GM13977 (cell line): Measurements from ENCODE around the gene ADCY2.

Experiments
- DNase-seq: peaks from one replicate; pipeline ENCODE4 v3.0.0; 2012; ENCODE audit warnings: low spot score
- in situ Hi-C: fragments of 300-500 bp; cut with MboI; formaldehyde crosslinking; loops from one replicate; pipeline ENCODE4 v1.12.0; 2022; ENCODE audit warnings: low sequenced_read_pairs, low pct_unique_long_range_greater_than_20kb, mixed read lengths, inconsistent platforms; ENCODE audit not compliant: unreplicated experiment
- TF ChIP-seq, protein P1 (sequence below): IDR thresholded peaks from 2 replicates; pipeline ENCODE4 v1.5.1; 2012; ENCODE audit warnings: mild to moderate bottlenecking, control low read depth; ENCODE audit not compliant: insufficient read depth; ENCODE audit errors: extremely low read depth, missing control alignments

ADCY2 gene

DNA sequence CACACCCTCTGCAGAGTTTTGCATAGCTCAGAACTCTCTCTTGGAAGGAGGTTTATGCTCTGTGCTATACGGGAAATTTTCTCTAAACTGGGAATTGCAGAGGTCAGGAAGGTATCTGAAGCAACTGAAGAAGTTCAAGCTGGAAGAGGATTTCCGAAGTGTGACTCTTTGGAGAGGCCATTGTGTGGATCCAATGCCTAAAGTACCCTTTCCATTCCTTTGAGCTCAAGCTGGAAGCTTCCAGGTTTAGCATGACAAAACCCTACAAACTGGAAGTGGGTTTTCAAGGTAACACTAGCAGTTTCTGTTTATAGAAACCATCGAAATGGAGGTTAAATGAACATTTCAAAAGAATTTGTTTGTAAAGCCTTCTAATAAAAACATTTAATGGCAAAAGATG lies 267.9 kb downstream of the ADCY2 start:
- no peak for DNase-seq
- TF ChIP-seq, protein P1, sequence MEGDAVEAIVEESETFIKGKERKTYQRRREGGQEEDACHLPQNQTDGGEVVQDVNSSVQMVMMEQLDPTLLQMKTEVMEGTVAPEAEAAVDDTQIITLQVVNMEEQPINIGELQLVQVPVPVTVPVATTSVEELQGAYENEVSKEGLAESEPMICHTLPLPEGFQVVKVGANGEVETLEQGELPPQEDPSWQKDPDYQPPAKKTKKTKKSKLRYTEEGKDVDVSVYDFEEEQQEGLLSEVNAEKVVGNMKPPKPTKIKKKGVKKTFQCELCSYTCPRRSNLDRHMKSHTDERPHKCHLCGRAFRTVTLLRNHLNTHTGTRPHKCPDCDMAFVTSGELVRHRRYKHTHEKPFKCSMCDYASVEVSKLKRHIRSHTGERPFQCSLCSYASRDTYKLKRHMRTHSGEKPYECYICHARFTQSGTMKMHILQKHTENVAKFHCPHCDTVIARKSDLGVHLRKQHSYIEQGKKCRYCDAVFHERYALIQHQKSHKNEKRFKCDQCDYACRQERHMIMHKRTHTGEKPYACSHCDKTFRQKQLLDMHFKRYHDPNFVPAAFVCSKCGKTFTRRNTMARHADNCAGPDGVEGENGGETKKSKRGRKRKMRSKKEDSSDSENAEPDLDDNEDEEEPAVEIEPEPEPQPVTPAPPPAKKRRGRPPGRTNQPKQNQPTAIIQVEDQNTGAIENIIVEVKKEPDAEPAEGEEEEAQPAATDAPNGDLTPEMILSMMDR = no peak
- in situ Hi-C loops = no loop called here

DNA sequence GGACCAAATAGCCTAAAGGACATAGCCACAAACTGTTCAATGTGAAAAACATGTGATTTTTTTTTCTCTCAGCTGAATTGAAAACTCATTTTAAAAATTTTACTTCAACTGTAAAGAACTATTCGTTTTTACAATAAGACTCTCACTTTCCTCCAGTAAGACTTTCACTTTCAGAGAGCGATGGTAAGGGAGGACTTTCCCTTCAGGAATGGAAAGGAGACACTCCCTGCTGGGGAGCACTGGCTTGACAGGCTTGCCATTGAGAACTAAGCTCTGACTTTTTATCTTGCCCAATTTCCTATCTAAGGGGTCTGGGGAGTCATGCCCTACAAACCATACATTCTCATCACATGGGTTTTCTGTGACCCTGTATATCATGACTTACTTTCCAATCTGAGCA lies 268.3 kb downstream of the ADCY2 start:
- in situ Hi-C loops = no loop called here
- TF ChIP-seq, protein P1 = no peak
- no peak for DNase-seq

DNA sequence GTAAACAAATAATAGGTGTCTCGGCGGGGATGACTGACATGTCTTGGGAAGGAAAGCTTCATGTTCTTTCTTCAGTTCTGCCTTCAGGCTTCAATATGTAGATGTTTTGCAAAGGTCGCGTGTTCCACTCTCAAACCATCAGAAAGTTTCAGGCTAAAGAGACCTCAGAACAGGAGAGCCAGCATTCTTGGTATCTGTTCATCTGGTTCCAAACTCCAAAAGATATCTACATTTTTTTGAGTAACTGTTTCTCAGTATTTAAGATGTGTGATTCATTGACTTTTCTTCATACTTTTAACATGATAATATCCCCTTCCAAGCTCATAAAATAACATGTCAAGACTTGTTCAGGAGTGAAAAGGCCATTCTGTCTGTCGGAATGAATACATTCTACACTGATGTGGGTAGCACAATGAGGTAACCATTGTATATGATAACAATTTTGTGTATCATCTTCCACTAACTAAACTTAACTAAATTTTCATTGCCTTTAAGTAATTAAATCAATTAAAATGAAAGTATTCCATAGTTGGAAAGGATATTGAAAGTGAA lies 271.4 kb downstream of the ADCY2 start:
- in situ Hi-C loops = no loop called here
- TF ChIP-seq, protein P1 = no peak
- DNase-seq = no peak

DNA sequence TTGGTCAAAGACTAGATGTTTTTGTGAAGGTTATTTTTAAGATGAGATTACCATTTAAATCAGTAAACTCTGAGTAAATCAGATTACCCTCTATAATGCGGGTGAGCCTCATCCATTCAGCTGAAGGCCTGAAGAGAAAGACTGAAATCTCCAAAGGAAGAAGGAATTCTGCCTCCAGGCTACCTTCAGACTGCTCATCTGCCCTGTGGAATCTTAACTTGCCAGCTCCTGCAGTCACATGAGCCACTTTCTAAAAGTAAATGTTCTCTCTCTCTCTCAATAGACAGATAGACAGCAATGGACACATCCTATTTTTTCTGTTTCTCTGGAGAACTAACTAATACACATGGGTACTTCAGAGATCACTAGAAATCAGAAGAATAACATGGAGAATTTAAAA lies 272.2 kb downstream of the ADCY2 start:
- no peak for DNase-seq
- TF ChIP-seq, protein P1 = no peak
- in situ Hi-C loops = no loop called here

DNA sequence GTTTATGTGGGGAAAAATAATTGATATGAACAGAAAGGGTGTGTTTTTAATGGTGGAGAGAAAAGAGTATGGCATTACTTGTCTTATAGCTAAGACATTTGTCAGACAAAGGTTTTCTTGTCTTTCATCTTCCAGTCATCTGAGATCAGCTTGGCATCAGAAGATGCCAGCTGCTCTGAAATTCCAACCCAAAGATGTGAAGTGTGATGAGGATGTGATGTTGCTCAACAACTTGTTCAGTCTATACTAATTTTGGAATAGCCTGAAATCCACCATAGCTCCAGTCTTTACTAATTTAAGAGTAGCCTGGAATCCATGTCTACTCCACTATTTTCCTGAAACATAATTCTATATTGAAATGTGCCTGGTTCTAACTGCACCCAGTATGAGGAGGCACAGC lies 272.7 kb downstream of the ADCY2 start:
- in situ Hi-C loops = no loop called here
- TF ChIP-seq, protein P1 = no peak
- DNase-seq = no peak

DNA sequence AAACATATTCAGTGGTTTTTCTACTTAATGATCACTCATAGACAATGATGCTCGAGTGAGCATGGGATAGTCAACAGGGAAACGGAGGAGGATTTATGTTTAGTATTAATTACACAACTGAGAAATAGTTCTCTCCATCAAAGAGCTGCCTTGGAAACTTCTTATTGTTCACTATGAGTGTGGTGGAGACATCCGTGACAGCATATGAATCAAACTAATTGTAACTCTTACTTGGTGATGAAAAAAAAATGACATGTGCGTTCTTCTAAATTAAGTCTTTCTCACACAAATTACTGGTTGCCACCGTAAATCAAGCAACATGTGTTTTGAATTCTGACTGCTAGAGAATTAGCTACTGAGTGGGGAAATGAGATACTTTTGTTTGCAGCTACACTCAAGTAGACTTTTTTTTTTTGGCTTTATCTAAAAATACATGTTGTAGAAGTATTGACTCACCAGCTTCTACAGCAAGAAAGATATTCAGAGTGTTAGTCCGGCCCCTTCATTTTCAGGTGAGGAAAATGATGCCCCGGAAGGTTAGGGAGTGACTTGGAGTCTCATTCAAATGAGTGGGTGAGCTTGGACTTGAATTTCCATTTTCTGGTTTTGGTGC lies 275.5 kb downstream of the ADCY2 start:
- in situ Hi-C loops = no loop called here
- DNase-seq = no peak
- TF ChIP-seq, protein P1 = no peak
